ENCODE data around the gene MYL6B. TPM values are rescaled to one million over a fixed set of nuclear protein-coding genes. Genes with fewer than 3 reads are reported as not detected.
A peak's percentile ranks its signal among the peaks of the same experiment; 100 is the strongest.

MYL6B gene
- polyA plus RNA-seq, 4 donors: 24.8 to 49.7 (median 29.9) TPM

- Histone ChIP-seq H3K27me3 (ENCODE audit: control insufficient read depth in 3 of 3, insufficient read depth in 3 of 3, low read length in 3 of 3) (no peaks in the 10 kb centered on the region), H3K4me3 (ENCODE audit: low read depth in 1 of 3, low read length in 3 of 3) (peak within 1 kb of the TSS; percentile 76 to 94 (median 85)), H3K27ac (ENCODE audit: low read depth in 1 of 3, low read length in 2 of 3) (peak within 1 kb of the TSS; percentile 71 to 93 (median 83)), H3K9me3 (ENCODE audit: control insufficient read depth in 2 of 2, insufficient read depth in 1 of 2, low read depth in 1 of 2, low read length in 1 of 2) (no peaks in the 10 kb centered on the region), H3K36me3 (ENCODE audit: control insufficient read depth in 3 of 3, insufficient read depth in 2 of 3, low read depth in 1 of 3, low read length in 3 of 3) (peaks cover 2 to 30% (median 4%) of the 10 kb centered on the region in 3 donors), H3K4me1 (ENCODE audit: control insufficient read depth in 3 of 3, insufficient read depth in 2 of 3, low read depth in 1 of 3, low read length in 2 of 3) (peaks cover 0 to 32% (median 0%) of the 10 kb centered on the region in 3 donors)
- peak; percentile 61 for FAIRE-seq
- DNase-seq: peak; percentile 99 to 100
- 0 to 1% (median 0%) methylated on average over 46 to 49 of the region's 49 CpGs for WGBS, 3 donors
Observed at GRCh38 chr12:56127888-56128669, 24.3 kb upstream of the MYL6B start, which contains the start of gene ESYT1. Gene ESYT1, plus strand, starts transcription at chr12:56128267. Its CDS starts 53 bp downstream, at chr12:56128320.

- WGBS, 3 donors: 0 to 1% (median 0%) methylated on average over 20 of the region's 20 CpGs
- Histone ChIP-seq H3K9me3 (ENCODE audit: control insufficient read depth in 2 of 2, insufficient read depth in 1 of 2, low read depth in 1 of 2, low read length in 1 of 2) (no peaks in the 10 kb centered on the region), H3K4me1 (ENCODE audit: control insufficient read depth in 3 of 3, insufficient read depth in 2 of 3, low read depth in 1 of 3, low read length in 2 of 3) (peaks cover 0 to 32% (median 0%) of the 10 kb centered on the region in 3 donors), H3K36me3 (ENCODE audit: control insufficient read depth in 3 of 3, insufficient read depth in 2 of 3, low read depth in 1 of 3, low read length in 3 of 3) (peaks cover 2 to 36% (median 6%) of the 10 kb centered on the region in 3 donors), H3K4me3 (ENCODE audit: low read depth in 1 of 3, low read length in 3 of 3) (peak overlapping the region; percentile 76 to 94 (median 85)), H3K27me3 (ENCODE audit: control insufficient read depth in 3 of 3, insufficient read depth in 3 of 3, low read length in 3 of 3) (no peaks in the 10 kb centered on the region), H3K27ac (ENCODE audit: low read depth in 1 of 3, low read length in 2 of 3) (peak overlapping the region; percentile 71 to 93 (median 79))
- no peak for DNase-seq
- FAIRE-seq: no peak
Observed at GRCh38 chr12:56128670-56129205, 23.6 kb upstream of the MYL6B start.

- DNase-seq: peak; percentile 60 to 68
- peak overlapping the region; percentile 76 to 94 (median 85) for H3K4me3 ChIP-seq (ENCODE audit: low read depth in 1 of 3, low read length in 3 of 3)
- 2 to 3% (median 3%) methylated on average over 27 to 29 of the region's 29 CpGs for WGBS, 3 donors
- FAIRE-seq: no peak
- no peaks in the 10 kb centered on the region for H3K9me3 ChIP-seq (ENCODE audit: control insufficient read depth in 2 of 2, insufficient read depth in 1 of 2, low read depth in 1 of 2, low read length in 1 of 2)
- peaks cover 2 to 41% (median 6%) of the 10 kb centered on the region in 3 donors for H3K36me3 ChIP-seq (ENCODE audit: control insufficient read depth in 3 of 3, insufficient read depth in 2 of 3, low read depth in 1 of 3, low read length in 3 of 3)
- peak overlapping the region; percentile 71 to 93 (median 79) for H3K27ac ChIP-seq (ENCODE audit: low read depth in 1 of 3, low read length in 2 of 3)
- peaks cover 0 to 32% (median 0%) of the 10 kb centered on the region in 3 donors for H3K4me1 ChIP-seq (ENCODE audit: control insufficient read depth in 3 of 3, insufficient read depth in 2 of 3, low read depth in 1 of 3, low read length in 2 of 3)
- H3K27me3 ChIP-seq (ENCODE audit: control insufficient read depth in 3 of 3, insufficient read depth in 3 of 3, low read length in 3 of 3): no peaks in the 10 kb centered on the region
Observed at GRCh38 chr12:56129206-56129941, 23.0 kb upstream of the MYL6B start.

- Histone ChIP-seq H3K27me3 (ENCODE audit: control insufficient read depth in 3 of 3, insufficient read depth in 3 of 3, low read length in 3 of 3) (no peaks in the 10 kb centered on the region), H3K4me1 (ENCODE audit: control insufficient read depth in 3 of 3, insufficient read depth in 2 of 3, low read depth in 1 of 3, low read length in 2 of 3) (peaks cover 0 to 32% (median 0%) of the 10 kb centered on the region in 3 donors), H3K36me3 (ENCODE audit: control insufficient read depth in 3 of 3, insufficient read depth in 2 of 3, low read depth in 1 of 3, low read length in 3 of 3) (peaks cover 2 to 45% (median 6%) of the 10 kb centered on the region in 3 donors), H3K4me3 (ENCODE audit: low read depth in 1 of 3, low read length in 3 of 3) (peak overlapping the region in 2 of 3 donors; percentile 85 to 94), H3K27ac (ENCODE audit: low read depth in 1 of 3, low read length in 2 of 3) (peak overlapping the region in 2 of 3 donors; percentile 28 to 79), H3K9me3 (ENCODE audit: control insufficient read depth in 2 of 2, insufficient read depth in 1 of 2, low read depth in 1 of 2, low read length in 1 of 2) (no peaks in the 10 kb centered on the region)
- WGBS, 3 donors: 60 to 83% (median 79%) methylated on average over 22 of the region's 22 CpGs
- no peak for DNase-seq
- no peak for FAIRE-seq
Observed at GRCh38 chr12:56129942-56130495, 22.4 kb upstream of the MYL6B start.

- Histone ChIP-seq H3K4me3 (ENCODE audit: low read depth in 1 of 3, low read length in 3 of 3) (no peak overlapping the region), H3K27me3 (ENCODE audit: control insufficient read depth in 3 of 3, insufficient read depth in 3 of 3, low read length in 3 of 3) (no peaks in the 10 kb centered on the region), H3K36me3 (ENCODE audit: control insufficient read depth in 3 of 3, insufficient read depth in 2 of 3, low read depth in 1 of 3, low read length in 3 of 3) (peaks cover 2 to 52% (median 6%) of the 10 kb centered on the region in 3 donors), H3K27ac (ENCODE audit: low read depth in 1 of 3, low read length in 2 of 3) (no peak overlapping the region), H3K9me3 (ENCODE audit: control insufficient read depth in 2 of 2, insufficient read depth in 1 of 2, low read depth in 1 of 2, low read length in 1 of 2) (no peaks in the 10 kb centered on the region), H3K4me1 (ENCODE audit: control insufficient read depth in 3 of 3, insufficient read depth in 2 of 3, low read depth in 1 of 3, low read length in 2 of 3) (peaks cover 0 to 28% (median 0%) of the 10 kb centered on the region in 3 donors)
- 87 to 93% (median 90%) methylated on average over 4 of the region's 4 CpGs for WGBS, 3 donors
- FAIRE-seq (no peak), DNase-seq (no peak)
Observed at GRCh38 chr12:56130876-56131275, 21.5 kb upstream of the MYL6B start.

- Histone ChIP-seq H3K4me1 (ENCODE audit: control insufficient read depth in 3 of 3, insufficient read depth in 2 of 3, low read depth in 1 of 3, low read length in 2 of 3) (no peaks in the 10 kb centered on the region), H3K27ac (ENCODE audit: low read depth in 1 of 3, low read length in 2 of 3) (no peak overlapping the region), H3K9me3 (ENCODE audit: control insufficient read depth in 2 of 2, insufficient read depth in 1 of 2, low read depth in 1 of 2, low read length in 1 of 2) (no peaks in the 10 kb centered on the region), H3K27me3 (ENCODE audit: control insufficient read depth in 3 of 3, insufficient read depth in 3 of 3, low read length in 3 of 3) (no peaks in the 10 kb centered on the region), H3K36me3 (ENCODE audit: control insufficient read depth in 3 of 3, insufficient read depth in 2 of 3, low read depth in 1 of 3, low read length in 3 of 3) (peaks cover 7 to 88% (median 12%) of the 10 kb centered on the region in 3 donors), H3K4me3 (ENCODE audit: low read depth in 1 of 3, low read length in 3 of 3) (no peak overlapping the region)
- FAIRE-seq: no peak
- no peak for DNase-seq
- WGBS, 3 donors: 94 to 98% (median 96%) methylated on average over 6 of the region's 6 CpGs
Observed at GRCh38 chr12:56134897-56135296, 17.5 kb upstream of the MYL6B start.

- Histone ChIP-seq H3K9me3 (ENCODE audit: control insufficient read depth in 2 of 2, insufficient read depth in 1 of 2, low read depth in 1 of 2, low read length in 1 of 2) (no peaks in the 10 kb centered on the region), H3K27me3 (ENCODE audit: control insufficient read depth in 3 of 3, insufficient read depth in 3 of 3, low read length in 3 of 3) (no peaks in the 10 kb centered on the region), H3K27ac (ENCODE audit: low read depth in 1 of 3, low read length in 2 of 3) (no peak overlapping the region), H3K4me3 (ENCODE audit: low read depth in 1 of 3, low read length in 3 of 3) (no peak overlapping the region), H3K36me3 (ENCODE audit: control insufficient read depth in 3 of 3, insufficient read depth in 2 of 3, low read depth in 1 of 3, low read length in 3 of 3) (peaks cover 10 to 78% (median 20%) of the 10 kb centered on the region in 3 donors), H3K4me1 (ENCODE audit: control insufficient read depth in 3 of 3, insufficient read depth in 2 of 3, low read depth in 1 of 3, low read length in 2 of 3) (no peaks in the 10 kb centered on the region)
- 92 to 95% (median 95%) methylated on average over 14 of the region's 14 CpGs for WGBS, 3 donors
- no peak for FAIRE-seq
- DNase-seq: no peak
Observed at GRCh38 chr12:56137853-56138571, 14.4 kb upstream of the MYL6B start.
